Smooth muscle cell of the pulmonary artery (primary cell): ENCODE measurements around the gene ZBTB47. TPM values are rescaled to one million over a fixed set of nuclear protein-coding genes. Genes with fewer than 3 reads are reported as not detected.

ENCODE experiments used
- total RNA-seq: library from RNA; depleted of rRNA; stranded (reverse); fragments of >200 nt; gene quantifications from 2 replicates; pipeline ENCODE4 v1.2.3, GENCODE V29; 2014

ZBTB47 gene
- total RNA-seq = 50.5 and 59.8 TPM in 2 replicates

GRCh38 chr3:42653560-42654330 is at the start of gene ZBTB47:
TSS of gene ZBTB47 (plus strand) at chr3:42653697. CDS start at chr3:42658356, 4,659 bp downstream.

GRCh38 chr3:42685363-42685881 is 31.9 kb downstream of the ZBTB47 start, which contains the start of gene KLHL40:
TSS of gene KLHL40 (plus strand) at chr3:42685537. CDS start at chr3:42685619, 82 bp downstream.

GRCh38 chr3:42702066-42702951 is 48.8 kb downstream of the ZBTB47 start, which contains the start of gene HHATL:
TSS of gene HHATL (minus strand) at chr3:42702798. CDS start at chr3:42700826, 1,972 bp downstream.

Other genes starting within 250 kb of the ZBTB47 start
- gene LYZL4, start 243.1 kb upstream of the ZBTB47 start, total RNA-seq = not detected in 2 replicates
- 2.2 and 8.3 TPM in 2 replicates for gene VIPR1, start 151.1 kb upstream of the ZBTB47 start, total RNA-seq
- gene SEC22C, start 71.7 kb upstream of the ZBTB47 start, total RNA-seq = 65.0 and 74.0 TPM in 2 replicates
- 8.5 and 9.9 TPM in 2 replicates for gene SS18L2, start 62.8 kb upstream of the ZBTB47 start, total RNA-seq
- 43.9 and 48.9 TPM in 2 replicates for gene NKTR, start 53.0 kb upstream of the ZBTB47 start, total RNA-seq
- not detected in 2 replicates for gene KLHL40, start 31.8 kb downstream of the ZBTB47 start, total RNA-seq
- gene HHATL, start 49.1 kb downstream of the ZBTB47 start, total RNA-seq = not detected in 2 replicates
- 0.26 and 0.36 TPM in 2 replicates for gene CCDC13, start 119.6 kb downstream of the ZBTB47 start, total RNA-seq
- 88.6 and 93.4 TPM in 2 replicates for gene HIGD1A, start 150.8 kb downstream of the ZBTB47 start, total RNA-seq
- gene ACKR2, start 155.7 kb downstream of the ZBTB47 start, total RNA-seq = 0.20 and 0.40 TPM in 2 replicates
- gene CYP8B1, start 222.2 kb downstream of the ZBTB47 start, total RNA-seq = not detected in 2 replicates